HCT116 (cell line): ENCODE results near the gene SGMS1.

ENCODE experiments used
- CTCF ChIP-seq, 3 experiments: fragments of 200-600 bp in 1 of 3; sonication (generic) in 1 of 3; IDR thresholded peaks in 2 of 3; conservative IDR thresholded peaks in 1 of 3; 2 replicates each; pipeline ENCODE4 v1.5.1; 2012 to 2017; ENCODE audit warnings: low read depth in 2 of 3, low read length in 2 of 3, antibody characterized with exemption in 1 of 3, borderline replicate concordance in 1 of 3, control low read depth in 1 of 3, mild to moderate bottlenecking in 1 of 3, mixed read lengths in 1 of 3, mixed run types in 1 of 3, moderate library complexity in 1 of 3; ENCODE audit not compliant: insufficient read depth in 1 of 3
- MAX ChIP-seq: IDR thresholded peaks from 2 replicates; pipeline ENCODE4 v1.6.1; 2012
- POLR2AphosphoS5 ChIP-seq: IDR thresholded peaks from 2 replicates; pipeline ENCODE4 v1.6.1; 2011; ENCODE audit warnings: mild to moderate bottlenecking, low read depth, low read length, moderate library complexity

- TF ChIP-seq CTCF (IDR thresholded peaks at IDR 0.05 in 2 of 3, conservative IDR thresholded peaks at IDR 0.05 in 1 of 3; ENCODE audit: borderline replicate concordance in 1 of 3, insufficient read depth in 1 of 3, low read depth in 2 of 3, low read length in 2 of 3) (no peak), MAX (no peak), POLR2AphosphoS5 (no peak)
These were observed 224.9 kb downstream of the SGMS1 start for GRCh38 chr10:50398823-50399222.
